Activated CD4-positive, alpha-beta T cell treated with anti-CD3 and anti-CD28 coated beads, Interleukin-2, amount 50 U/mL, for 4 hours (primary cell): ENCODE results near the gene PRPF40B.
A peak's percentile ranks its signal among the peaks of the same experiment; 100 is the strongest.

Experiments used
- DNase-seq, 2 experiments: peaks; one replicate each; pipeline ENCODE4 v3.0.0-alpha.2; 2020

Gene PRPF40B

DNA sequence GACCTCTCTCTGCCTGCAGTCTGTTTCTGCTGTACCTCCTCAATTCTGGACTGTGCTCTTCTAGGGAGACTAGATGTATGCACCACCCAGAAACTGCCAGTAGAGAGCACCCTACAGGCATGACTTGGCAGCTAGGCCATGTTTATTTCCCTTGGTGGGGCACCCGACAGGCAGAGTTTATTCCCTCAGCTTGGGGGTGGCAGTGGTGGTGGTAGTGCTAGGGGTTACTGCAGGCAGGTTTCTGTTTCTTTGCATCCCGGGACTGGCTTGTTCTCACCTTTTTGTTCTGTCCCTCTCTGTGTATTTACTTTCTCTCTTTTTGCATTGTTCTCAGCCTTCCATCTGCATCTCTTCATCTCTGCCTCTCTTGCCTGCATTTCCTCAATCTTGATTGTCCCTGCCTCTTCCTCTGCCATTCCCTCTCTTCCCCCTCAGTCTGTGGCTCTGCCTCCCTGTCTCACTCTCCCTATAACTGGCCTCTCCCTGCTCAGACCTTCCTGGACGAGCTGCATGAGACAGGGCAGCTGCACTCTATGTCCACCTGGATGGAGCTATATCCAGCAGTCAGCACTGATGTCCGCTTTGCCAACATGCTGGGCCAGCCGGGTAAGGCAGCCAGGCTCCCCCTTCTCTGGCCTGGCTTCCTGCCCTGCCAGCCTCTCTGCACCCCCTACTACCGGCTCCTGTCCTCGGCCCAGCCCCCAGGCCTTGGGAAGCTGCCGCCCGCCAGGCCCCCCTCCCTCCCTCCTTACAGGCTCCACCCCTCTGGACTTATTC lies 13.8 kb downstream of the PRPF40B start:
- DNase-seq: peak; percentile 45 to 49

DNA sequence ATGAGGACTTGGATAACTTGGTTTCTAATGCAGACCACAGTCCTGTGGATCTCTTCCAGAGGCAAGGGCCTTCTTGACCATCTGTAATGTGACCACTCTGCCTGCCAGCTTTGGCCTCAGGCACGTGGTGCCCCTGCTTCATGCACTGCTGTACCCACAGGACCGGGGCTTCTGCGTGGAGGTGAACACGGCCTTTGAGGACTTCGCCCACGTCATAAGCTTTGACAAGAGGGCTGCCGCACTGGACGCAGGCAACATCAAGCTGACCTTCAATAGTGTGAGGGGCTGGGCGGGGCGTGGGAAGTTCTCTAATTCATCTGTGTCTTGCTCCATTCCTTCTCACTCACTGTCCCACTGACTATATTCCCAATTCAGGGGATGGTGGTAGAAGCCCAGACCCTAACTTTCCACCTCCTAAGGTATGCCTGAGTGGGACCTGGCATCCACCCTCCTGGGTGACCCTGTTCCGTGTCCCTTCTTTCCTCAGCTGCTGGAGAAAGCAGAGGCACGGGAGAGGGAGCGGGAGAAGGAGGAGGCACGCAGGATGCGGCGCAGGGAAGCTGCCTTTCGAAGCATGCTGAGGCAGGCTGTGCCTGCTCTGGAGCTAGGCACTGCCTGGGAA lies 18.5 kb downstream of the PRPF40B start:
- no peak for DNase-seq

DNA sequence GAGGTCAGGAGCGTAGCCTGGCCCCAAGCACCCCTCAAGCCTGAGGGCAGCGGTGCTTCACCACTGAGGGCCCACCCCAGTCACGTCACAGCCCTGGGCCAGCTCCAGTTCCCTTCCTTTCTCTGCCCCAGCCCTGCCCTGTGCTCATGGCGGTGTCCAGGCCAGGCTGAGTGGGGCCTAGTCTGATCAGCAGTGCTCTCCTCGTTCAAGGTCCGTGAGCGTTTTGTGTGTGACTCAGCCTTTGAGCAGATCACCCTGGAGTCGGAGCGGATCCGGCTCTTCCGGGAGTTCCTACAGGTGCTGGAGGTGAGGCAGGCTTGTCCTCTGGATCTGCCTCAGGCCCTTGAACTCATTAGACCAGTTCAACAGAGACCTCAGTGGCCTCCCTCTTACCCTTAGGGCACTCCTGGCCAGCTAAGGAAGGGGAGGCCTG lies 19.0 kb downstream of the PRPF40B start:
- no peak for DNase-seq

DNA sequence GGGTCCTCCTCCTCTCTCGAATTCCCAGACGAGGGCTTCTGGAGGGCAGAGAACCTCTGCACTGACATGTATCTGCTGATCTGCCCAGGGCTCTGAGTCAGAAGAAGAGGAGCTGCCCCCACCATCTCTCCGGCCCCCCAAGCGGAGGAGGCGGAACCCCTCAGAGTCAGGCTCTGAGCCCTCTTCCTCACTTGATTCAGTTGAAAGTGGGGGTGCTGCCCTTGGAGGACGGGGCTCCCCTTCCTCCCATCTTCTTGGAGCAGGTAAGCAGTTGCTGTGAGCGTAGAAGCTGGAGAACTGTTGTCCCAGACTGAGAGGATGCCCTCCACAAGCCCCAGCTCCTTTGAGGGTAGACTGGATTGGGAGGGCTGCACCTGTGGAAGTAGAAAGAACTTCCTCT lies 19.8 kb downstream of the PRPF40B start:
- no peak for DNase-seq

DNA sequence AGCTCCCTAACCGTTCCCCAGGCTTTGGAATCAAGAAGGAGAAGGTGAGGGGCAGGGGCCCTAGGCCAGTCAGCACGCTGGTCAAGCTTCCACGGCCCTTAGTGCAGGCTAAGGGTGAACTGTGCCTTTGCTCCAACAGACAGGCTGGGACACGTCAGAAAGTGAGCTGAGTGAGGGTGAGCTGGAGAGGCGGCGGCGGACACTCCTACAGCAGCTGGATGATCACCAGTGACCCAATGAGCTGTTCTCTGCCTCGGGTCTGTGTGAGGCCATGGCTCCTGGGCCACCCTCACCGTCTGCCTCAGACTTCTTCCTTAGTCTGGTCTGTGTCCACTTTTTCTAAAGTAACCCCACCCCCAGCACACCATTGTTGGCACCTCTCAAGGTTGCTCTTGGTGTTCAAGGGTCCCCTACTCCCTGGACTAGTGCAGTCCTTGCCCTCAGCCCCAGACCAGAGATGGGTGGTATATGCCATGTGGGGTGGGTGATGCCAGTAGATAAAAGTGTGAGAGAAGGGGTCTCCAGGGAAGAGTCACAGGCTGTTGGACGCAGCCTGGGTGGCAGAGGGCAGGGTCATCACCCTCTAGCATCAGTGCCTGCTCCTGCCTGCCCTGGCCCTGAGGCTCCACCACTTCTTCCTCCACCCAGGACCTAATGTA lies 20.7 kb downstream of the PRPF40B start:
- no peak for DNase-seq

DNA sequence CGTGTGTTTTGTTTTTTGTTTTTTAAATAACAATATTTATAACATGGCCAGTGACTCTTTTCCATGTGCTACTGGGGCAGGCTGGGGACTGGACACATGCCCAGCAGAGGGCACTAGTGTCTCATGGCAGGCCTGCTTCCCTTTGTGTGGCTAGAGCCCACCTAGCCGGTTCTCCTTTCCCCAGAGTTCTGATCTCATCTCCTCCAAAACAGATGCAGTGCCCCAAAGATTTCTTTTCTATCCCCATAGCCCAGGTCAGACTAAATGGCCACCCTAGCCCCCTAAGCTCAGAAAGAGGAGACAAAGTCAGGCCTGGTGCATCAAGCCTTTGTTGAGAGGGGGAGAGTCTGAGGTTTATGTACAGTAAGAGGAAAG lies 21.2 kb downstream of the PRPF40B start:
- DNase-seq: peak; percentile 81

DNA sequence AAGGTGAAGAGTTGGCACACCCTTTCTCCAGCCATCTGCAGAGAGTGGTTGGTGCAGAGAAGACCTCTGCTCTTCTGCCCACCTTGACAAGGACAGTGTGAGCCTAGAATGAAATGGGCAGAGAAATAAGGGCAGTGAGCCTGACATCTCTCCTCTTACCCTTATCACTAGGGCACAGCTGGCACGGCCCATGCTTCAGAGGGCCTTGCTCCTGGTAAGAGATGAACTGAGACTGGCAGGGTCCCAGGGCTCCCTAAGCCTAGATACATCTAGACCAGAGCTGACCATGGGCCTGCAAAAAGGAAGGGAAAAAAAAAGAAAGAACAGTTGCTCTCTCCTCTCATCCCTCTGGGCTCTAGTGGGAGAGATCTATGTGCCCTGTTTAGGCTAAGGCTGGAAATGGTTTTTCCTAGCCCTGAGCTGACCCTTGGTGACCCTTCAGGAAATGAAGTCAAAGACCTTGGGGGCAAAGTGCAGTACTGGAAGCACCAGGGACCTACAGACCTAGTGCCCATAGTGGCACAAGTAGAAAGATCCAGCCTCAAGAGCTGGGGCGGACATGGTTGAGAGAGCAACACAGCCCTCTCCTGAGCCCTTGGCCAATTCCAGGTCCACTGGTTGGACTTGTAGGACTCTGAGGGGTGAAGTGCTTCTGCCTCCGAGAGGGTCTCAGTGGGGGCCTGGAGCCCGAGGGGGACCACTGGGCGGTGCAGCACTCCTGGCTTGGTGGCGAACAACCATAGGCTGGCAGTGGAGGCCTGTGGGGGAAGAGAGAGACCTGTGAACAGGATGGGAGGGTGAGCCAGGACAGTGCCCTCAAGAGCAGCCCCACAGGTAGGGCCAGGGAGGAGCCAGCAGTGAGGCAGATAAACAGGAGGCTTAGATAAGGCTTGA lies 22.0 kb downstream of the PRPF40B start:
- no peak for DNase-seq

DNA sequence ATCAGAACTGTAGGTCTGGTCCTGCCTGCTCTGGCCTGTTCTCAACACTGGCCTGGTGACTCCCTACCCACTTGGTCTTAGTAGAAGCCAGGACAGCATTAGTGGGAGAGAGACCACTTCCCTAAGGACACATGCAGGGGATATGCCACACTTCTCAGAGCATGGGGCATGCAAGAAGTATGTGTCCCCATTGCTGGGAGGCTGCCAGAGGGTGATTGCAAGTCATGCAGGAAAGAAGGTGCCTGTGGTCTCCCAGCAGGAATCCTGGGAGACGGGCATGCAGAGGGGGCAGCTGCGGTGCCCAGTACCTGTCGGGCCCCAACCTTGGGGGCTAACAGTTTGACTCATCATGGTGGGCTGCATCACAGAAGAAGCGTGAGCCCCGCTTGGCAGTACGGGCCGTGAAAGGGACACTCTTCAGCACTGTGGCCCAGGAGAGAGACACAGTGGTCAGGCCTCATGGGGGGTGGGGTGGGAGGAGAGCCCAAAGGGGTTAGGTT lies 23.0 kb downstream of the PRPF40B start:
- DNase-seq: no peak

DNA sequence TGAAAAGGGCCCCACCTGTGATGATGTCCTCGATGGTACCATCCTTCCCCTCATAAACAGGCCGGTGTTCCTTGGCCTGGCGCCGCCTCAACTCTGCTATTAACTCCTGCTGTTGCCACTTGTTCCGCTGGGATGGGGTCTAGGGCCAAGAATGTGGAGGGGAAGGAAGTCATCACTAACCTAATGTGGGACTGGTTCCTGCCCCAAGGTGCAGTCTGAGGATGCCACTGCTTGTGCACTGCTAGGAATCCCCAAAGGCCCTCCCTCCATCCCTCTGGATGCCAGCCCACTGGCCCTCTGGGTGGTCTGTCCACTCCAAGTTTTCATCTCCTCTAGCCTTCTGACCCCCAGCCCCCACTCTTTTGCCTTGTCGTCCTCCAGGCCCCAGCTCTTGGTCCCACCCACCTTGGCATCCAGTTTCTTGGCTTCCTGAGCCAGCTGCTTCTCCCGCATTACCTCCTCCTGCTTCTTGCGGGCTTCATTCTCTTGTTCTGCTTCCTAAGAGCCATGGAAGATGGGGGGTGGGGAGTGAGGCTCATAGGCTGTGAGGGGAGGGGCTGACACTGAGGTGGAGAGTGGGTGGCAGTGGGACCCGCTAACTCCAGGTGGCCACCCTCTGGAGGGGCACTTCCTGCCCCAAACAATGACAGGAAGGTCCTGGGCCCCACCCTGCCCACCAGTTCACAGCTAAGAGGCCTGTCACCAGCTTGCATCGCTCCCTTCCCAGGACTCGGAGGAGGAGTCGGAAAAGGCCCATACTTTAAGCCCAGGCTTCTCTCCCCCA lies 23.7 kb downstream of the PRPF40B start:
- DNase-seq: no peak

DNA sequence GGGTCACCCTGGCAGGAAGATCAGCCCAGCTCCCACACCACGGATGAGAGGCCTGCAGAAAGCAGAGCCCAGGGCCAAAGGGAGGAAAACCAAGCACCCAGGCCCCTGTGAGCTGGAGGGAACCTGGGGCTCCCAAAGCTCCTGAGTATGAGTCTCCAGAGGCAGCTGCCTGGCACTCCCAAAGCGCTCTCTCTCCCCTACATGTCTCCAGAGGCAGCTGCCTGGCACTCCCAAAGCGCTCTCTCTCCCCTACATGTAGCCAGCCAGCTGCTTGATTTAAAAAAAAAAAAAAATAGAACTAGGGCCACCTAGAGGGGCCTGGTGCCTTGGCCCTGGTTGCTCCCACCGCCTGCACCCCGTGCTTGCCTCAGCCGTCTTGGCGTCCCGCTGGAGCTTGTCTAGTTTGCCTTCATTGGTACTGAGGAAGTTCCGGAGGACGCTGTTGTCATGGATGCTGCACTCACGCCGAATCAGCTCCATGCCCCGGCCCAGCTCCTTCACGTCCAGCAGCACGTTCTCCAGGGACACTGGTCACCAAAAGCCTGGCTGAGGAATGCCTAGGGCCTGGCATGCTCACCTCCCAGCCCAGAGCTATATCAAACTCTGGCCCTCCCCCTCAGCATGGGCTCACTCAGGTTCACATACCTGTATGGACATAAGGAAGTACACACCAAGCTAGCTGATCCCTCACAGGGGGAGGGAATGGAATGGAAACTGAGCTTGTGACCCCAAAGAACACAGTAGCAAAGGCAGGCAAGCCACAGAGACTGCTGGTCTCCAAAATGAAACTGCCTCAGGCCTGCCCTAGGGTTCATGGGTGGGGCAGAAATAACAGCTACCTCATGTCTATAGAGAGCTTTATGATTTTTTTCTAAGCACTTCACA lies 24.7 kb downstream of the PRPF40B start:
- DNase-seq: no peak

DNA sequence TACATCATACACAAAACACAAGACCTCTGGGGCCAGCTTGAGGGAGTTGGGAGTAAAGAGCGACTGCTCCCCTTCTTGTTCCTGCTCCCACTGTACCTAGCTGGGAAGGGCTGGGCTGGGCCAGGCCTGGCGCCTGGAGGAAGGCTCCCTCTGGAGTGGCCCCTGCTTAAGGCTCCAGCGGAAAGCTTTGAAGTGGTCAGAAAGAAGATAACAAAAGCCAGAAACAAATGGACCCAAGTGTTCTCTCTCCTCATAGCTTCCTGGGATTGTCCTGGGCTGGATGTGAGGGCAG lies 25.3 kb downstream of the PRPF40B start:
- DNase-seq: no peak

DNA sequence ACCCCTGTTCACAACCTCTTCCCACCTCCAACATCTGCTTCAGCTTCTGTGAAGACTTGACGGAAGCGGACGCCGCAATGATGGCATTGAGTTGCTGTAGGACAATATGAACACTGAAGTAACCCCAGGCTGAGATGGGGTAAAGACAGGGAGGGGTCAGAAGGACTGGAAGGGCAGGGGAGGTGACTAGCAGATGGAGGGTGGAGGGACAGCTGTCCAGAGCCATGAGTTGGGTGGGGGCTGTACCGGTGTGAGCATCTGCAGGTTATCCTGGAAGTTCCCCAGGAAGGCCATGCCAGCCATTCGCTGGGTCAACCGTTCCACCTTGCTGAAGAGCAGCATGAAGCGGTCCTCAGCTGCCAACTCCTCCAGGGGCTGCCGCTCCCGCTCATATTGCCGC lies 26.1 kb downstream of the PRPF40B start:
- no peak for DNase-seq

DNA sequence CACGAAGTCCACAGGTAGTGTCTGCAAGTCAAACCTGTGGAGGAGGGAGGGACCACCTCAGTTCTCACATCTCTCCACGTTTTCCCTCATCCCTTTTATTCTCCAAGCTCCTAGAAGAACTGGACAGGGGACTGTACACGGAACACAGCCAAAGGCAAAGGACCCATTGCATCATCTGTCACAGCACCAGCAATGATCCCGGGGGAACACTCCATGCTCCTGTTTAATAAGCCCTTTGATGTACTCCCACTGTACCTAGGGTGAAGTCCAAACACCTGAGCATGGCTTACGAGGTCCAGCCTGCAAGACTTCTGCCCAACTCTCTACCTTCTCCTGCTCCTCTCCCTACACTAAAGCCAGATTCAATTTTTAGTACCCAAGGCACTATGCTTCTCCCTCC lies 26.5 kb downstream of the PRPF40B start:
- no peak for DNase-seq

DNA sequence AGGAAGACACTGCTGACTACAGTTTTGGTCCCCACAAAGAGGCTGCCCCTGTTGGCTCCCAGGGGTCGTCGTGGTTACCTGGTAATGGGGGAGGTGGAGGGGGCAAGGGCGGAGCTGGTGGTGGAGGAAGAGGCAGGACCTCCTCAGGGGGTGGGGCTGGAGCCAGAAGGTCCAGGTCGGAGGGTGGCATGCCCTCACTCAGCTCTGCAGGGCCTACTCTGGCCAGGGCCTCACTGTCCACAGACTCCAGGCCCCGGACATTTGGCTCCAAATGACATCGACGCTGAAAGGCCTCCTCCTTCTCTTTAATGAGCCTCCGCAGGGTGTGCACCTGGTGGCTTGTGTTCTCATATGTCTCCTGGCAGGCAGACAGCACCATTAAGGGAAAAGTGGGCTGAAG lies 28.5 kb downstream of the PRPF40B start:
- DNase-seq: no peak

DNA sequence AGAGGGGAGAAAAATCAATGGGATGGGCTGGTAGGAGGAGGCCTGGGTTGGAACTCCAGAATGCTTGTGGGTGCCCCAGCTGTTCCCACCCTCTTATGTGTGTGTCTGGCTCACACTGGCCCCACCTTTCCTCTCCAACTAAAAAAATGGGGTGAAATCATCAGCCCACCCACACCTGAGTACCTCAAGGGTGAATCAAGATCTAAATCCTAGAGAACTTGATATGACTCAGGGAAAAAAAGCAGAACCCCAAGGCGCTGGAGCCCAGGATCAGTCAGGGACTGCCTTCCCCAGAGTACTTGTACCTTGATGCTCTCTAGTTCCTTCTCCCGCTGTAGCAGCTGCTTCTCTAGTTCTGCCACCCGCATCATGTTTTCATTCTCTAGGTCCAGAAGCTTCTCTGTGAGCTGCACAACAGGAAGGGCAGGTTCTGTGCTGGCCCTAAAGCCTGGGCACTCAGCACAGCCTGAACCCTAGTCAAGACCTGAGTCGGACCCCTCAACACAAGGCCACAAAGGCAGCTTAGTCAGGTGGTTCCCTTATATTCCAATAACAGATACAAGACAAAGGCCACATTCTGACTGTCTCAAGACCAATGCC lies 29.7 kb downstream of the PRPF40B start:
- no peak for DNase-seq

DNA sequence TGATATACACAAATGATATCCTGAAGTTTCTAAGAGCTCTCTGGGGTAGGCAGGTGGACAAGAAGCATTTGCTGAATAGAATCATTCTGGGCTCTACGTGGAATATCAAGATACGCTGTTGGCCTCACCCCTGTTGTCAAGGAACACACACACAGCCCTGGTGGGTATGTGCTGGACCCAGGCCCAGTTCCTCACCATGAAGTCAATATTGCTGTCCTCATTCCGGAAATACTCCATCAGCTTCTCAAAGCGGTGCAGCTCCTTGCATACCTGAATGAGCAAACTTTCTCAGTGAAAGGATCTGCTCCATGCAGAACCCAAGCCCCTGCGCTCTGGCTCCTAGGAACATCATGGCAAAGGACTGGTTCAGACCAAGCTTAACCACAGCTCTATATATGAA lies 31.4 kb downstream of the PRPF40B start:
- no peak for DNase-seq

DNA sequence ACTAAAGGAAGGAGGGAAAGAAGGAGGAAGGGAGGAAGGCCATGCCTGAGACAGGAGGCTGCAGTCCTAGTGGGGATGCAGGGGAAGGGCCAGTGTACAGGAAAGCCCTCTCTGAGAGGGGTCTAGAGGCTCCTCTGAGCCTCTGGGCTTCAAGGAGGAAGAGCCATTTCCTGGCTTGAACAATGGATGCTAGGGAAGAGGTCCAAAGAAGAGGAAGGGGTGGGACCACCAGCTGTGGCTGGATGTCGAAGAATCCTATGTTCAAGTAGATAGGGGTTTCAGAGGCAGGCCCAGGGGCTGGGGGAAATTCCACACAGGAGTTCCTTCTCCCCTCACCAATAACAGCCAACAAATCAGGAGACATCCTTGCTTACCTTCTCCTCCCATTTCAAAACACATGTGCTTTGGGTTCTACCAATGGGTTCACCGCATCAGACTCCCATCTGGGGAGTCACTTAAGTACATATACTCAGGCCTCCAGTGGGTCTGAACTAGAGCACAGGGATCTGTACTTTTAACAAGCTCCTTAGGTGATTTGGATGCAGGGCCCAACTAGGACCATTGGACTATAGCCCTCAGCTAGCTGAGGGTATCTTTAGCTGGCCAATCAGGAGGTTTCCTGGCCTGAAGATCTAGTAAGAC lies 32.4 kb downstream of the PRPF40B start:
- DNase-seq: no peak

DNA sequence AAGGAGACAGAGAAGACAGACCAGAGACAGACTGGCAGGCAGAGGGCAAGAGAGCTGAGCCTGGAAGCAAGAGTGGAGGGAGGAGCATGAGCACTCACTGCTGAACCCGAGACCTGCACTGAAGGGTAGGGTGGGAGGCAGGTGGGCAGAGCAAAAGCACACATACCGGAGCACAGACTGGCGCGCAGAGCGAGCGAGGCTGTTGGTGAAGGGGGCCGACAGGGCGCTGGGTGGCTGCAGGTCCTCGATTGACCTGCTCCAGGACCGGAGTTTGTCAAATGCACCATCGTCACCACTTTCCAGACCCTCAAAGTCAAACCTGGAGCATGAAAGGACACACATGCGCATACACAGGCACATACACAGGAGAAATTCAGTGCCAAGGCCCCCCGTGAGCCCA lies 34.9 kb downstream of the PRPF40B start:
- DNase-seq: no peak

DNA sequence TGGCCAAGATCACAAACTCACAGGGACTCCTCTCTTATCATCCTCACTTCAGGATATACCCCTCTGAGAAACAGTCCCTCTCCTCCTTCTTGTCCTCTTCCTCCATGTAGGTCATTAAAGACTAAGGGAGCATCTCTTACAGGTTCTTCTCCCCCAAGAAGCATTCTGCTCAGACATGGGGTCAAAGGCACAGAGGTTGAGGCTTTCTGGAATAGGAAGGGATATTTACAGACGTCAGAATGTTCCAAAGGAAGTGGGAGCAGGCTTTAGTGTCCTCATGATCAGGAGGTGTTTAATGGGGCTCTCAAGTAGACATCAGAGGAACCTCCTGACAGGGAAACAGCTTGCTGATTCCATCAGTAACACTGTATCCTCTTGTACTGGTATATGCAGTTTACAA lies 36.4 kb downstream of the PRPF40B start:
- DNase-seq: no peak

DNA sequence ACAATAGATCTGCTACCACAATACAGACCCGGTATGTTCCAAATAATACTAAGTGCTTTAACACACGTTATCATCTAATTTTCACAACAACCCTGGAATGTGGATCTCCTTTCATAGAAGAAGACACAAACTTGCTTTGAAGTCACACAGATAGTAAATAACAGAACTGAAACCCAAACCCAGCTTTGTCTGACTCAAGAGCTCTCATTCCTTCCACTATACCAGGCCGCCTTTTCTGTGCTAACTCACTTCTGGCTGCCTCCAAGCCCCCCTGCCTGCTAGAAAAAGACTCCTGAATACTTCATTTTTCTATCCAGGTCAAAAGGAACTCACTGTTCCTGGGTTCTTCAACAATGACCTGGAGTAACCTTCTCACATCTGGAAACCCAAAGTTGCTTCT lies 37.8 kb downstream of the PRPF40B start:
- DNase-seq: no peak
